ENCODE measurements around the gene FAM177B.

DNA sequence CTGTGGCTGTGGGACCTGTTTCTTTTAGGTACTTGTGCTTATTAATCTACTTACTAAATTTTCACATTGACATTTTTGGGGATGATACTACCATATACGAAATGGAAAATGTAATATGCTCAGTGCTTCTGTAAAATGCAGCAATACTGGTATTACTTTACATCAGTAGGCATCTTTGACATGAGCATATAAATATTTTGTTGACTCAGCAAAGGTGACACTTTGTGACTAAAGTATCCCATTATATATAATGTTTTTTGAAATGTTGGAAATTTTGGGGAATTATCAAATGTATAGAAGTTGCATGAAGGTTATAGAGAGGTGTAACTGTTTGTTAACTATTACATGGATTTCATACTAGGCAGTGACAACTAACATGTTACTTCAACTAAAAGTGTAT, 2.3 kb upstream of the FAM177B start:
- TF ChIP-seq, protein P1, sequence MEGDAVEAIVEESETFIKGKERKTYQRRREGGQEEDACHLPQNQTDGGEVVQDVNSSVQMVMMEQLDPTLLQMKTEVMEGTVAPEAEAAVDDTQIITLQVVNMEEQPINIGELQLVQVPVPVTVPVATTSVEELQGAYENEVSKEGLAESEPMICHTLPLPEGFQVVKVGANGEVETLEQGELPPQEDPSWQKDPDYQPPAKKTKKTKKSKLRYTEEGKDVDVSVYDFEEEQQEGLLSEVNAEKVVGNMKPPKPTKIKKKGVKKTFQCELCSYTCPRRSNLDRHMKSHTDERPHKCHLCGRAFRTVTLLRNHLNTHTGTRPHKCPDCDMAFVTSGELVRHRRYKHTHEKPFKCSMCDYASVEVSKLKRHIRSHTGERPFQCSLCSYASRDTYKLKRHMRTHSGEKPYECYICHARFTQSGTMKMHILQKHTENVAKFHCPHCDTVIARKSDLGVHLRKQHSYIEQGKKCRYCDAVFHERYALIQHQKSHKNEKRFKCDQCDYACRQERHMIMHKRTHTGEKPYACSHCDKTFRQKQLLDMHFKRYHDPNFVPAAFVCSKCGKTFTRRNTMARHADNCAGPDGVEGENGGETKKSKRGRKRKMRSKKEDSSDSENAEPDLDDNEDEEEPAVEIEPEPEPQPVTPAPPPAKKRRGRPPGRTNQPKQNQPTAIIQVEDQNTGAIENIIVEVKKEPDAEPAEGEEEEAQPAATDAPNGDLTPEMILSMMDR (IDR thresholded peaks at IDR 0.05; ENCODE audit: low read depth, low read length, missing input control): no peak
- TF ChIP-seq RAD21 (IDR thresholded peaks at IDR 0.05) (no peak), SP1 (IDR thresholded peaks at IDR 0.05) (no peak), NR2F2 (IDR thresholded peaks at IDR 0.05) (no peak), RXRA (IDR thresholded peaks at IDR 0.05) (no peak)
- TF ChIP-seq, protein P2, sequence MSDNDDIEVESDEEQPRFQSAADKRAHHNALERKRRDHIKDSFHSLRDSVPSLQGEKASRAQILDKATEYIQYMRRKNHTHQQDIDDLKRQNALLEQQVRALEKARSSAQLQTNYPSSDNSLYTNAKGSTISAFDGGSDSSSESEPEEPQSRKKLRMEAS (IDR thresholded peaks at IDR 0.05): no peak
- TF ChIP-seq, protein P3, sequence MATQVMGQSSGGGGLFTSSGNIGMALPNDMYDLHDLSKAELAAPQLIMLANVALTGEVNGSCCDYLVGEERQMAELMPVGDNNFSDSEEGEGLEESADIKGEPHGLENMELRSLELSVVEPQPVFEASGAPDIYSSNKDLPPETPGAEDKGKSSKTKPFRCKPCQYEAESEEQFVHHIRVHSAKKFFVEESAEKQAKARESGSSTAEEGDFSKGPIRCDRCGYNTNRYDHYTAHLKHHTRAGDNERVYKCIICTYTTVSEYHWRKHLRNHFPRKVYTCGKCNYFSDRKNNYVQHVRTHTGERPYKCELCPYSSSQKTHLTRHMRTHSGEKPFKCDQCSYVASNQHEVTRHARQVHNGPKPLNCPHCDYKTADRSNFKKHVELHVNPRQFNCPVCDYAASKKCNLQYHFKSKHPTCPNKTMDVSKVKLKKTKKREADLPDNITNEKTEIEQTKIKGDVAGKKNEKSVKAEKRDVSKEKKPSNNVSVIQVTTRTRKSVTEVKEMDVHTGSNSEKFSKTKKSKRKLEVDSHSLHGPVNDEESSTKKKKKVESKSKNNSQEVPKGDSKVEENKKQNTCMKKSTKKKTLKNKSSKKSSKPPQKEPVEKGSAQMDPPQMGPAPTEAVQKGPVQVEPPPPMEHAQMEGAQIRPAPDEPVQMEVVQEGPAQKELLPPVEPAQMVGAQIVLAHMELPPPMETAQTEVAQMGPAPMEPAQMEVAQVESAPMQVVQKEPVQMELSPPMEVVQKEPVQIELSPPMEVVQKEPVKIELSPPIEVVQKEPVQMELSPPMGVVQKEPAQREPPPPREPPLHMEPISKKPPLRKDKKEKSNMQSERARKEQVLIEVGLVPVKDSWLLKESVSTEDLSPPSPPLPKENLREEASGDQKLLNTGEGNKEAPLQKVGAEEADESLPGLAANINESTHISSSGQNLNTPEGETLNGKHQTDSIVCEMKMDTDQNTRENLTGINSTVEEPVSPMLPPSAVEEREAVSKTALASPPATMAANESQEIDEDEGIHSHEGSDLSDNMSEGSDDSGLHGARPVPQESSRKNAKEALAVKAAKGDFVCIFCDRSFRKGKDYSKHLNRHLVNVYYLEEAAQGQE (IDR thresholded peaks at IDR 0.05): no peak

All from liver (tissue), 3 donors.